Thoracic aorta (tissue), 2 donors: ENCODE data around the gene SCYGR2. TPM values are rescaled to one million over a fixed set of nuclear protein-coding genes. Genes with fewer than 3 reads are reported as not detected.
"Not testable (repeated sequence)": the region's sequence is repeated elsewhere in the genome, so short reads cannot be mapped to it uniquely, and the experiment has no call there.

Experiments used
- ATAC-seq: fragments of 150-250 bp; one replicate; pipeline ENCODE4 v1.8.0; 2017; ENCODE audit warnings: low read depth; ENCODE audit not compliant: insufficient number of reproducible peaks, low FRiP score
- DNase-seq: peaks from one replicate; pipeline ENCODE4 v3.0.0-alpha.2; 2020; ENCODE audit warnings: low spot score
- H3K27ac ChIP-seq, 2 donors: fragments of 200-600 bp; sonication (generic); 1 replicate in 1 of 2; 2 replicates in 1 of 2; pipeline ENCODE4 v1.5.1; 2016; ENCODE audit warnings: mild to moderate bottlenecking in 2 of 2, moderate library complexity in 2 of 2
- H3K27me3 ChIP-seq: fragments of 200-600 bp; sonication (generic); replicated peaks from 2 replicates; pipeline ENCODE4 v1.6.0; 2016; ENCODE audit warnings: mild to moderate bottlenecking; ENCODE audit not compliant: insufficient read depth
- H3K36me3 ChIP-seq: fragments of 200-600 bp; sonication (generic); one replicate; pipeline ENCODE4 v1.5.1; 2016
- H3K4me1 ChIP-seq, 2 donors: fragments of 200-600 bp; sonication (generic); 1 replicate in 1 of 2; 2 replicates in 1 of 2; pipeline versions ENCODE4 v1.5.1 to v1.6.0; 2016; ENCODE audit warnings: low read depth in 2 of 2, mild to moderate bottlenecking in 1 of 2; ENCODE audit not compliant: control insufficient read depth in 1 of 2
- H3K4me3 ChIP-seq: fragments of 200-600 bp; sonication (generic); 2 replicates; pipeline ENCODE4 v1.5.1; 2016; ENCODE audit warnings: mild to moderate bottlenecking
- H3K9me3 ChIP-seq: fragments of 200-600 bp; sonication (generic); 2 replicates; pipeline ENCODE4 v1.5.1; 2016
- CTCF ChIP-seq: fragments of 200-600 bp; sonication (generic); IDR thresholded peaks from one replicate; pipeline ENCODE4 v1.5.1; 2019; ENCODE audit warnings: antibody characterized with exemption
- total RNA-seq, 2 donors: library from RNA; depleted of rRNA; stranded (reverse); fragments of >200 nt; gene quantifications; one replicate each; pipeline versions ENCODE4 v1.1.0 to v1.2.3, GENCODE V29; 2016

Gene SCYGR2, protein sequence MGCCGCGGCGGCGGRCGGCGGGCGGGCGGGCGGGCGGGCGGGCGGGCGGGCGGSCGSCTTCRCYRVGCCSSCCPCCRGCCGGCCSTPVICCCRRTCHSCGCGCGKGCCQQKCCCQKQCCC
- total RNA-seq, result not detected

GRCh38 chr2:227598835-227599503 lies at the start of gene SCYGR2:
TSS of gene SCYGR2 (plus strand) at chr2:227598893. CDS start at chr2:227598893, 0 bp downstream.
- H3K4me3 ChIP-seq, H3K27ac ChIP-seq, DNase-seq, H3K36me3 ChIP-seq, H3K27me3 ChIP-seq, H3K9me3 ChIP-seq, ATAC-seq, H3K4me1 ChIP-seq: not testable (repeated sequence)

GRCh38 chr2:227551836-227552235 lies 46.9 kb upstream of the SCYGR2 start:
- Histone ChIP-seq H3K27me3 (no peaks in the 10 kb centered on the region), H3K36me3 (peaks cover 10% of the 10 kb centered on the region), H3K4me3 (no peak overlapping the region), H3K4me1 (peaks cover 0 to 7% of the 10 kb centered on the region in 2 donors), H3K9me3 (no peaks in the 10 kb centered on the region), H3K27ac (no peak overlapping the region)
- no peak for TF ChIP-seq CTCF
- DNase-seq (no peak), ATAC-seq (no peak)

- H3K4me3 ChIP-seq, result no peak overlapping the region
- H3K4me1 ChIP-seq, result no peaks in the 10 kb centered on the region
- no peaks in the 10 kb centered on the region for H3K27me3 ChIP-seq
- no peak for DNase-seq
- H3K36me3 ChIP-seq, result no peaks in the 10 kb centered on the region
- no peaks in the 10 kb centered on the region for H3K9me3 ChIP-seq
- ATAC-seq, result no peak
- TF ChIP-seq CTCF, result no peak
- H3K27ac ChIP-seq, result no peak overlapping the region
Observed at GRCh38 chr2:227562581-227562980, 36.1 kb upstream of the SCYGR2 start.

DNA sequence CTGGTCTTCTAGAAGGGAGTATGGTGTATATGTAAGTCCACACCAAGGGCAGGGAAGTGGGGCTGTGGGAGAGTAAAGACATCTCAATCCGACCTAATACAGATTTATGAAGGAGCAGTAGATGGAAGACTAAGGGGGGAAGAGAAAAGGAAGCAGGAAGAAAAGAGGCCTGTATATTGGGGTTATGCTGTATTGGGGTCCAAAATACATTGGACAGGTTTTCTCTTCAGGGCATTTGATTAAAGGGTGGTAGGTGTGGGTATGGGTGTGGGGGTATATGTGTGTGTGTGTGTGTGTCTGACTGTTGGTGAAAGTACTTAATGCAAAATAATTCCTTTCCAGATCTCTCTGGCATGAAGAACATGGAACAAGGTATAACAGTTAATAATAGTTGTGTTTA lies 33.6 kb upstream of the SCYGR2 start:
- DNase-seq (no peak), ATAC-seq (no peak)
- no peaks in the 10 kb centered on the region for H3K9me3 ChIP-seq
- no peak overlapping the region for H3K4me3 ChIP-seq
- H3K4me1 ChIP-seq, result no peaks in the 10 kb centered on the region
- H3K27me3 ChIP-seq, result no peaks in the 10 kb centered on the region
- TF ChIP-seq CTCF, result no peak
- no peaks in the 10 kb centered on the region for H3K36me3 ChIP-seq
- no peak overlapping the region for H3K27ac ChIP-seq

DNA sequence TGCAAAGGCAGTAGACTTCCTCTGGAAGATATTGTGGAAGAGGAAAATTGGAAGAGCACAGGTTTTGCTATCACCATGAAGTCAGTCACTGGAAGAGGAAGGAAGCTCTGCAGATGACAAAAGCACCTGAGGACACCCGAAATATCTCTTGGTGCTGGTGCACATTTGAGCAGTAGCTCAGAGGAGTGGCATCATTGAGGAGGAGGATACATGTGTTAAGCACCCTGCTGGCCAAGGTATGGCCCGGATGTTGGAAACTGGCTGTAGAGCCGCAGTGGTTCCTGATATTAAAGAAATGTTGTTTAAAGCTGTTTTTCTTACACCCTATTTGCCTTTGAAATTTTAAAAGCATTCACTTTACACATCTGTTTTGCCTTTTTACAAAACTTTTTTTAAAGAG lies 32.7 kb upstream of the SCYGR2 start:
- no peaks in the 10 kb centered on the region for H3K9me3 ChIP-seq
- H3K36me3 ChIP-seq, result no peaks in the 10 kb centered on the region
- H3K4me1 ChIP-seq, result no peaks in the 10 kb centered on the region
- DNase-seq (no peak), ATAC-seq (no peak)
- no peaks in the 10 kb centered on the region for H3K27me3 ChIP-seq
- no peak overlapping the region for H3K27ac ChIP-seq
- H3K4me3 ChIP-seq, result no peak overlapping the region
- TF ChIP-seq CTCF, result no peak

- H3K4me1 ChIP-seq, result no peaks in the 10 kb centered on the region
- H3K9me3 ChIP-seq, result no peaks in the 10 kb centered on the region
- no peaks in the 10 kb centered on the region for H3K36me3 ChIP-seq
- no peak for ATAC-seq
- no peaks in the 10 kb centered on the region for H3K27me3 ChIP-seq
- TF ChIP-seq CTCF, result no peak
- no peak overlapping the region for H3K4me3 ChIP-seq
- DNase-seq, result no peak
- no peak overlapping the region for H3K27ac ChIP-seq
Observed at GRCh38 chr2:227568852-227569169, 29.9 kb upstream of the SCYGR2 start.
